Astrocyte of the cerebellum (primary cell): ENCODE data around the gene OSGIN1.

Experiments
- DNase-seq: peaks from one replicate; pipeline ENCODE4 v3.0.0-alpha.2; 2011; ENCODE audit warnings: low read depth
- H3K4me3 ChIP-seq: 2 replicates; pipeline ENCODE4 v1.5.1; 2011; ENCODE audit warnings: mild to moderate bottlenecking, low read depth, low read length, moderate library complexity
- CTCF ChIP-seq: IDR thresholded peaks from 2 replicates; pipeline ENCODE4 v1.5.1; 2012; ENCODE audit warnings: low read length, low read depth, moderate library complexity, mild to moderate bottlenecking; ENCODE audit errors: missing control alignments
- in situ Hi-C: cut with HindIII; loops from 2 replicates; pipeline ENCODE4 v1.10.0; 2017; ENCODE audit warnings: low sequenced_read_pairs

Gene OSGIN1

DNA sequence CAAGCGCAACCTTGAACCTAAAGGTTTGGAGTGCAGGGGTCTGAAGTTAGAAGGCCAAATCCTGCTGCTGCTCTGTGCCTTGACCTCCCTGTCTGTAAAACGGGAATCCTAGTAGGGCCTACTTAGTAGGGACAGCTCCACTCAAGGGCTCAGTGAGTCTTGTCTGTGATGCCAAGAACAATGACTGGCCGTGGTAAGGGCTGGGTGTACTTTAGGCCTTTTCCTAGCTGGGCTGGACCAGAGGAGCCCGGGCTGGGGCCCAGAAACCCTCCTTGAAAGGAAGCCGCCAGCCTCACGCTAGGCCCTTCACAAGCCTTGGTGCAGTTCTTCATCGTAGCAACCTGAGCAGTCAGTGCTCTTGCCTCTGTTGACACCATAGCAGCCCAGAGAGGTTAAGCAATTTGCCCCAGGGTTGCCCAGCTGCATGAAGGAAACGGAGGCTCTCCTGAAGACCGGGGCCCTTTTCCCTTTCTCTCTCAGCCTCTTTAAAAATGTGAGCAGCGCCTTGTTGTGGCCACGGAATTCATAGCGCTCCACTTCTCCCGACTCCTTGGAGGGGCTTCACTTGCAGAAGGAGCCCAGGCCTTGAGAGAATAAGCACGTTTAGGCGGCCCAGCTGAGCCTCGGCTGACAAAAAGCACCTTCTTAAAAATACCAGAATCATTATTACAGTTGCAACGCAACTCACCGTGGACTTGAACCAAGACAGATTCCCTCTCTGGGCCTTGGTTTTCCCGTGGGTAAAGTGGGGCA, 19.4 kb downstream of the OSGIN1 start:
- TF ChIP-seq CTCF: no peak
- in situ Hi-C loops: no loop called here
- DNase-seq: no peak
- H3K4me3 ChIP-seq: no peak overlapping the region

GRCh38 chr16:83973077-83973476, 20.0 kb downstream of the OSGIN1 start:
- in situ Hi-C loops: no loop called here
- DNase-seq: no peak
- H3K4me3 ChIP-seq: no peak overlapping the region

GRCh38 chr16:83973581-83974385, 20.7 kb downstream of the OSGIN1 start:
- DNase-seq: no peak
- in situ Hi-C loops: no loop called here
- TF ChIP-seq CTCF: no peak
- no peak overlapping the region for H3K4me3 ChIP-seq

More at GRCh38 chr16:83973077-83973476, 20.0 kb downstream of the OSGIN1 start:
- no peak for TF ChIP-seq CTCF

- in situ Hi-C loops: no loop called here
- DNase-seq: no peak
- no peak overlapping the region for H3K4me3 ChIP-seq
- TF ChIP-seq CTCF: no peak
Observed at GRCh38 chr16:83974475-83974874, 21.4 kb downstream of the OSGIN1 start.

GRCh38 chr16:83975590-83976260, 22.7 kb downstream of the OSGIN1 start:
- H3K4me3 ChIP-seq: no peak overlapping the region
- TF ChIP-seq CTCF: no peak
- in situ Hi-C loops: no loop called here
- DNase-seq: no peak

GRCh38 chr16:83977056-83977815, 24.2 kb downstream of the OSGIN1 start:
- no peak overlapping the region for H3K4me3 ChIP-seq
- in situ Hi-C loops: no loop called here
- no peak for DNase-seq
- TF ChIP-seq CTCF: no peak
